OCI-M1 (cell line): Measurements from ENCODE around the gene TCTN2.

Experiments used
- DNase-seq: peaks from one replicate; lab custom pipeline; 2025; lab: John Stamatoyannopoulos, UW

TCTN2 gene

GRCh38 chr12:123741937-123742572 is 71.1 kb downstream of the TCTN2 start:
- DNase-seq = peak; percentile 24

DNA sequence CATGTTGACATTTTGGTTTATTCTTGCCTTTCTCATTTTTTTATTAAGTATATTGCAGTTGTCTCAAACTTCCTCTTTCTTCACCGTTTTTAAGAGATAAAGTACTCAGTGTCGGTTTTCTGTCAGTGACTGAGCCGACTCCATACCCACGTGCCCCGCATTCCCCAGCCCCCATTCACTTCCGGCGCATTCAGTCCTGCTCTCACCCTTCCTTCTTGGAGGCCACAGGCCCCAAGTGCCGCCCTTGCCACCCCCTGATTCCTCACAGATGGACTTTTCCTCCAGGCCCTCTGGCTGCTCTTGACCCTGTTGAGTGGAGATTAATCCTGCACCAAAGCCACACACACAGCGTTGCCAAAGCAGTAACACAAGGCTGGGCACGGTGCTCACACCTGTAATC is 72.1 kb downstream of the TCTN2 start:
- DNase-seq = peak; percentile 93

- DNase-seq = no peak
Measured at GRCh38 chr12:123744836-123745235, 73.9 kb downstream of the TCTN2 start.

DNA sequence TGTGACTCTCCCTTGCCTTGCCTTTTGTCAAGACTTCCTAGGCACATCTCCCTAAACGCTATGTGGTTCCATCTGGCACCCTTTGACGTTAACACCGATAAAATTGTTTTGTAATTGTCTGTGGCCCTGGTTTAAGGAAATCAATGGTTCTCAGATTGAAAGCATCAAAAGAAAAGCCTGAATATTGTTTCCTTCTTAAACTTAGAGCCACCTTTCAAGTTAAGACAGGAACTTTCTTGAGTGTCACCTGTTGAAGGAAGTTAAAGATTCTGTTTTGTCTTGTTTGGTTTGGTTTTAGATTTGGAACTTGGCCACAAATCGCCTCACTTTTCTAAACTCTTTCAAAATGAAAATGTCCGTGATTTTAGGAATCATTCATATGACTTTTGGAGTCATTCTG is 76.4 kb downstream of the TCTN2 start:
- DNase-seq = no peak

- no peak for DNase-seq
Measured at GRCh38 chr12:123748161-123748560, 77.2 kb downstream of the TCTN2 start.

- no peak for DNase-seq
Measured at GRCh38 chr12:123748661-123749060, 77.7 kb downstream of the TCTN2 start.

DNA sequence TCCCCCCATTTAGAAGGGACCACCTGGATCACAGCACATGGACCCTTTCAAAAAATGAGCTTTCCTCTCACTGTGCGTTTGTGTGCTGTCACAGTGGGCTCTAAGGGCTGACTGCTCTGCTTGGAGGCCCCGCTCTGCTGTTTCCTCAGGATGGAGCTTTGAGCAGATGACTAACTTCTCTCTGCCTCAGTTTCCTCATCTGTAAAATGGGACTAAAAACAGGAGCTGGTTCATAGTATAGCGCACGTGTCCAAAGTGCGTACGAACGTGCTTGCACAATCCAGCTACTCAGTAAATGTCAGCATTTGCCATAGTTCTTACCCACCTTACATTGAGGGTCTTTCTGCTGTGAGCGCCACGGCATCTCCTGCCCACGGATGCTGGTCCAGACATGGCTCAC is 78.4 kb downstream of the TCTN2 start:
- no peak for DNase-seq

DNA sequence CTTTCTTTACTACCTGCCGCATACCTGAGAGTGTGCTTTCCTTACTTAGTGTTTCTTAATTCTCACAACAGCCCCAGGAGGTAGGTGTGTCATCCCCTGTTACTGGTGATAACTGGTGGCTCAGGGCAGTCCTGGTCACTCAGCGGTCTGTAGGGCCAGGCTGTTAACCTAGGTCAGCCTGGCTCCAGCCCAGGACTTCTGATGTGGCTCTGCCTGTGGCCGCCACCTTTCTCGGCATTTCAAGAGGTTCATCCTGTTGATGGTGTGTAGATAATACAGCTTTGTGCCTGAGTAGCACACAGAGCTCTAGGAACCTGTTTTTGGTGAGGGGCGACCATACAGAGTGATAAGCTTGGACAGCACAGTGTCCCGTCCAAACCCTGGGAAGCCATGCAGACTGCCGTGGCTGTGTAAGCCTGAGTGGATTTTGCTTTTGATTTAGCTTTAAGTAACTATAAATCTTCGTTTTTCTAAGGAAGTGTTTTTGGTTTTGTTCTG is 79.3 kb downstream of the TCTN2 start:
- no peak for DNase-seq

- no peak for DNase-seq
Measured at GRCh38 chr12:123752046-123752445, 81.1 kb downstream of the TCTN2 start.

- DNase-seq = no peak
Measured at GRCh38 chr12:123754041-123754772, 83.3 kb downstream of the TCTN2 start.

DNA sequence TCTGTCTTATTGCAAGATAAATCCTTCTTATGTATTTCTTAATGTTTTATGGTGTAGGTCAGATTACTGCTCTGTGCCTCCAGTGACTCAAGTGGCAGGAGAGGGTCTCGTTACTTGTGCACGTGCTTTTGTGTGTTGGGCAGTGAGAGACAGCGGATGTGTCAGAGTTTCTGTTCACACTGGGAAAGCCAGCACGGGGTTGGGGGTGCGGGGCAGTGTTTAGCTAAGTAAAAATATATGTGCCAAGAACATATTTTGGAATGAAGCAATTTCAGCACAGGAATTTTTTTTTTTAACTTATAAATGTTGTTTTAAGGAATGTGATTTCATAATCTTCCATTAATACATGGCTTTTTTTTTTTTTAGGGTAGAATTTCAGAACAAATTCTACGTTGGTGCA is 86.6 kb downstream of the TCTN2 start:
- DNase-seq = no peak
